ENCODE data around the gene DIP2C. TPM values are rescaled to one million over a fixed set of nuclear protein-coding genes. Genes with fewer than 3 reads are reported as not detected.

The DIP2C gene
- total RNA-seq, 1 donor from 2014 or later = 0.53 TPM

DNA sequence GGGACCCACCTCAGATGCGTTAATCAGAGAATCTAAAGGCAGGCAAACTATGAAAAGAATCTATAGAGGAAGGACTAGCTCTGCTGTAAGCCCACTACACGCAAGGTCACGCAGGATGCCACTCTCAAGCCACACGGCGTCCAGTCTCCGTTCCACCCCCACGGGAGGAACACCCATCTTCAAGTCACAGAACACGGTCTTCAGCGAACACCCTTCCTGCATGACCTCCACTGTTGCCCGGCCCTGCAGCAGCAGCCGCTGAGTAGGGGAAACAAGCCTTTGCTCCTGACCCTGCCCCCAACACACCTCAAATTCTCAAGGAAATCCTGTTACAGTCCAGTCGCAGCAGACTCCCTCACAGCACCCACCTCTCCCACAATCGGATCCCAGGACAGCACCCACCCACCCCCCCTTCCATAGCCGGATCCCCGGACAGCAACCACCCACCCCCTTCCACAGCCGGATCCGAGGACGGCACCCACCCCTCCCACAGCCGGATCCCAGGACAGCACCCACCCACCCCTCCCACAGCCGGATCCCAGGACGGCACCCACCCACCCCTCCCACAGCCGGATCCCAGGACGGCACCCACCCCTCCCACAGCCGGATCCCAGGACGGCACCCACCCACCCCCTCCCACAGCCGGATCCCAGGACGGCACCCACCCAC lies 133.7 kb downstream of the DIP2C start:
- DNase-seq (ENCODE audit: low read depth) (no peak), FAIRE-seq (no peak)
- TF ChIP-seq, protein P1, sequence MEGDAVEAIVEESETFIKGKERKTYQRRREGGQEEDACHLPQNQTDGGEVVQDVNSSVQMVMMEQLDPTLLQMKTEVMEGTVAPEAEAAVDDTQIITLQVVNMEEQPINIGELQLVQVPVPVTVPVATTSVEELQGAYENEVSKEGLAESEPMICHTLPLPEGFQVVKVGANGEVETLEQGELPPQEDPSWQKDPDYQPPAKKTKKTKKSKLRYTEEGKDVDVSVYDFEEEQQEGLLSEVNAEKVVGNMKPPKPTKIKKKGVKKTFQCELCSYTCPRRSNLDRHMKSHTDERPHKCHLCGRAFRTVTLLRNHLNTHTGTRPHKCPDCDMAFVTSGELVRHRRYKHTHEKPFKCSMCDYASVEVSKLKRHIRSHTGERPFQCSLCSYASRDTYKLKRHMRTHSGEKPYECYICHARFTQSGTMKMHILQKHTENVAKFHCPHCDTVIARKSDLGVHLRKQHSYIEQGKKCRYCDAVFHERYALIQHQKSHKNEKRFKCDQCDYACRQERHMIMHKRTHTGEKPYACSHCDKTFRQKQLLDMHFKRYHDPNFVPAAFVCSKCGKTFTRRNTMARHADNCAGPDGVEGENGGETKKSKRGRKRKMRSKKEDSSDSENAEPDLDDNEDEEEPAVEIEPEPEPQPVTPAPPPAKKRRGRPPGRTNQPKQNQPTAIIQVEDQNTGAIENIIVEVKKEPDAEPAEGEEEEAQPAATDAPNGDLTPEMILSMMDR (IDR thresholded peaks at IDR 0.05; ENCODE audit: insufficient read depth, low read length, severe bottlenecking) = no peak
- Histone ChIP-seq H3K36me3 (ENCODE audit: control insufficient read depth, insufficient read depth, low read length) (no peaks in the 10 kb centered on the region), H3K4me3 (ENCODE audit: low read depth, low read length) (no peak overlapping the region), H3K27me3 (ENCODE audit: control insufficient read depth, insufficient read depth, low read length) (no peaks in the 10 kb centered on the region)

DNA sequence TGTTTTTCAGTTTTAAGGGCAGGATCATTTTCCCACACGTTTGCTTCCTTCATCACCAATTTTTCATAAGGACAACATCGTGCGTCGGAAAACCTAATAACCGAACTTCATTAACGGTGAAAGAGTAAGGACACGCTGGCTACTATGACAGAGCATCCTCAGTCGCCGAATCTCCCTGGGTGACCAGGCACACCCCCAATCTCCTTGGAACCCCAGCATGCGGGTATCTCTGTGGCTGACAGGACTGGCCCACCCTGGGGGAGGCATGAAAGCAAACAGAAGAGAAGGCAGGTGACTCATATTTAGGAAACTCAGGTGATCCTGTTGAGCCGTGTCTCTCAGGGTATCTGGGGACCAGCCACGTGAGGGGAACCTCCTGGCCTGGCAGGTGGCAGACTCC lies 134.2 kb downstream of the DIP2C start:
- H3K27me3 ChIP-seq (ENCODE audit: control insufficient read depth, insufficient read depth, low read length) = no peaks in the 10 kb centered on the region
- H3K4me3 ChIP-seq (ENCODE audit: low read depth, low read length) = no peak overlapping the region
- FAIRE-seq (no peak), DNase-seq (ENCODE audit: low read depth) (no peak)
- no peaks in the 10 kb centered on the region for H3K36me3 ChIP-seq (ENCODE audit: control insufficient read depth, insufficient read depth, low read length)
- TF ChIP-seq, protein P1 (IDR thresholded peaks at IDR 0.05; ENCODE audit: insufficient read depth, low read length, severe bottlenecking) = no peak

DNA sequence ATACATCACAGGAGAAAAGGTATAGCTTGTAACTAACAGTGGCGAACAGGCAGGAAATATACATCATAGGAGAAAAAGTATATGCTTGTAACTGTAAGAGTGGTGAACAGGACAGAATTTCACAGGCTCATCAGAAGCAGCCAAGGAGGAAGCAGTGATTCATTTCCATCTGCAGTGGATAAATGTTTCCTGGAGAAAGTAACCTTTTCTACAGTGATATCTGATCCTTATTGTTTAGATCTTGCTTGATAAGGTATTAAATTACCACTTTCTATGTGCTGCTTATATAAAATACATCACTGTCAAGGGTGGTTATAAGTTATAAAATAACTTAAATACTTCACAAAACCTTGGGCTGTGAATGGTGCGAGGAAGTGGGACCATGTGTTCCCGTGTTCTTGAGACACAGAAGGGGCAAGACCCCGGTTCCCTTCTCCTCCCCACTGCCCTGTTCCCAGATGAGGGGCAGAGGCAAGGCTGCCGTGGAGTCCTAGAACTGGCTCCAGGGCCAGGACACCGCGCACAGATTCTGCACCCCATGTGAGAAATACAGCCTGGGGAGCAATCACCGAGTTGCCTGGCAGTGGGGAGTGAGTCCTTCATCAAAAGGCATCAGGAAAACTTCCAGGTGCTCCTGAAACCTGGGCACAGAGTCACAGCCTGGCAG lies 135.2 kb downstream of the DIP2C start:
- DNase-seq (ENCODE audit: low read depth) (peak; percentile 7), FAIRE-seq (no peak)

DNA sequence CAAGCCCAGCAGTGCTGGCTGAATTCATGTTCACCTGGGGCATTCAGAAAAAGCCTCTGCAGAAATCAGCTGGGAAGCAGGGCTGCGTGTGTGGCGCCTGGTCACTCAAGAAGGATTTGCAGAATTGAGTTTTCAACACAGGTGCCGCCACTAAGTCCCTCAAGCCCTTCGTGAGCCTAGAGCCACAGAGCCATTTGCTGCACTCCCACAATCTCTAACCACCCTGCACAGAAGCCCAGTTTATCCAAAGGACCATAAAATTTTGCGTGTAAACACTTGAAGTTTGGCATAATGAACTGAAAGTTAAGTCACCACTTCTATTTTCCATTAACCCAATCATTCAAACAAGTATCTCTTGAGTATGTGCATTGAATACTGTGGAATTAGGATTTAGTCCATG lies 136.2 kb downstream of the DIP2C start:
- no peaks in the 10 kb centered on the region for H3K27me3 ChIP-seq (ENCODE audit: control insufficient read depth, insufficient read depth, low read length)
- FAIRE-seq (no peak), DNase-seq (ENCODE audit: low read depth) (no peak)
- no peak overlapping the region for H3K4me3 ChIP-seq (ENCODE audit: low read depth, low read length)
- H3K36me3 ChIP-seq (ENCODE audit: control insufficient read depth, insufficient read depth, low read length) = no peaks in the 10 kb centered on the region
- TF ChIP-seq, protein P1 (IDR thresholded peaks at IDR 0.05; ENCODE audit: insufficient read depth, low read length, severe bottlenecking) = no peak

More for the DNA sequence above, 135.2 kb downstream of the DIP2C start:
- no peak overlapping the region for H3K4me3 ChIP-seq (ENCODE audit: low read depth, low read length)
- H3K27me3 ChIP-seq (ENCODE audit: control insufficient read depth, insufficient read depth, low read length) = no peaks in the 10 kb centered on the region
- H3K36me3 ChIP-seq (ENCODE audit: control insufficient read depth, insufficient read depth, low read length) = no peaks in the 10 kb centered on the region
- TF ChIP-seq, protein P1 (IDR thresholded peaks at IDR 0.05; ENCODE audit: insufficient read depth, low read length, severe bottlenecking) = no peak

DNA sequence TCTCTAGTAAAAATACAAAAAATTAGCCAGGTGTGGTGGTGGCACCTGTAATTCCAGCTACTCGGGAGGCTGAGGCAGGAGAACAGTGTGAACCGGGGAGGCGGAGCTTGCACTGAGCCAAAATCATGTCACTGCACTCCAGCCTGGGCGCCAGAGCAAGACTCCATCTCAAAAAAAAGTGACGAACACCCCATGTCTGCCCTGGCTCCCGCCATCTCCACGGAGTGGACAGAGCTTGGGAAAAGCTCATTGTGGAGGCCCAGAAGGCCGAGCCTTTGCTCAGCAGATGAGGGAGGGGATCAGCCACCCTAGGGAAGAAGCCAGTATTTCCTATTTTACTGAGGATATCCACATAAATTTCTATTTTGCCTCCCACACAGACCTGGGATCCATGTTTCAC lies 136.8 kb downstream of the DIP2C start:
- H3K4me3 ChIP-seq (ENCODE audit: low read depth, low read length) = no peak overlapping the region
- no peak for FAIRE-seq
- no peaks in the 10 kb centered on the region for H3K27me3 ChIP-seq (ENCODE audit: control insufficient read depth, insufficient read depth, low read length)
- DNase-seq (ENCODE audit: low read depth) = no peak
- no peaks in the 10 kb centered on the region for H3K36me3 ChIP-seq (ENCODE audit: control insufficient read depth, insufficient read depth, low read length)
- TF ChIP-seq, protein P1 (IDR thresholded peaks at IDR 0.05; ENCODE audit: insufficient read depth, low read length, severe bottlenecking) = no peak

All from bronchial epithelial cell (primary cell).